MCF 10A (cell line): Measurements from ENCODE around the gene MEGF9. TPM values are rescaled to one million over a fixed set of nuclear protein-coding genes. Genes with fewer than 3 reads are reported as not detected.
A peak's percentile ranks its signal among the peaks of the same experiment; 100 is the strongest.

Source experiments
- BruUV-seq: library from RNA; stranded (reverse); fragments of 400-500 nt; replicated peaks from 2 replicates; lab custom pipeline; 2021; lab: Mats Ljungman, UMichigan
- CTCF ChIA-PET: fragments of 300-600 bp; sonication (Branson Sonifier 250); formaldehyde crosslinking; extraction: SDS; loops from one replicate; lab custom pipeline; 2021; ENCODE audit warnings: antibody characterized with exemption, inconsistent platforms; lab: Yijun Ruan, JAX
- POLR2A ChIA-PET: fragments of 300-600, 350-650 bp; sonication (Branson Sonifier 250); formaldehyde crosslinking; extraction: SDS; loops from one replicate; lab custom pipeline; 2020; ENCODE audit warnings: antibody characterized with exemption, inconsistent platforms; lab: Yijun Ruan, JAX
- DNase-seq: peaks from one replicate; pipeline ENCODE4 v3.0.0-alpha.2; 2018; ENCODE audit not compliant: unreplicated experiment
- H3K27ac Mint-ChIP-seq: one replicate; pipeline ENCODE4 v1.8.0; 2022; ENCODE audit warnings: mild to moderate bottlenecking, low read depth, mixed read lengths; ENCODE audit not compliant: unreplicated experiment
- H3K27me3 Mint-ChIP-seq: one replicate; pipeline ENCODE4 v1.8.0; 2022; ENCODE audit warnings: mixed read lengths; ENCODE audit not compliant: insufficient read depth, unreplicated experiment
- H3K36me3 Mint-ChIP-seq: one replicate; pipeline ENCODE4 v1.8.0; 2022; ENCODE audit warnings: mild to moderate bottlenecking, moderate library complexity, mixed read lengths; ENCODE audit not compliant: insufficient read depth, unreplicated experiment
- H3K4me1 Mint-ChIP-seq: one replicate; pipeline ENCODE4 v1.8.0; 2022; ENCODE audit warnings: mixed read lengths; ENCODE audit not compliant: insufficient read depth, unreplicated experiment
- H3K4me3 Mint-ChIP-seq: one replicate; pipeline ENCODE4 v1.8.0; 2022; ENCODE audit warnings: mild to moderate bottlenecking, moderate library complexity, mixed read lengths; ENCODE audit not compliant: unreplicated experiment
- H3K9me3 Mint-ChIP-seq: one replicate; pipeline ENCODE4 v1.8.0; 2022; ENCODE audit warnings: mixed read lengths; ENCODE audit not compliant: unreplicated experiment
- intact Hi-C: fragments of 100-400 bp; cut with micrococcal nuclease; formaldehyde crosslinking; loops from 2 replicates; pipeline ENCODE4 v1.14.1; 2022
- total RNA-seq: library from RNA; stranded (reverse); gene quantifications from 2 replicates; pipeline ENCODE4 v1.2.3, GENCODE V29; 2022
- TF ChIP-seq, protein P1 (sequence below): fragments of 200-600 bp; IDR thresholded peaks from one replicate; pipeline ENCODE4 v1.8.0; 2022; ENCODE audit warnings: antibody characterized with exemption, mild to moderate bottlenecking; ENCODE audit not compliant: unreplicated experiment

The MEGF9 gene
- total RNA-seq, 1 experiment from 2014 or later: 5.7 TPM

DNA sequence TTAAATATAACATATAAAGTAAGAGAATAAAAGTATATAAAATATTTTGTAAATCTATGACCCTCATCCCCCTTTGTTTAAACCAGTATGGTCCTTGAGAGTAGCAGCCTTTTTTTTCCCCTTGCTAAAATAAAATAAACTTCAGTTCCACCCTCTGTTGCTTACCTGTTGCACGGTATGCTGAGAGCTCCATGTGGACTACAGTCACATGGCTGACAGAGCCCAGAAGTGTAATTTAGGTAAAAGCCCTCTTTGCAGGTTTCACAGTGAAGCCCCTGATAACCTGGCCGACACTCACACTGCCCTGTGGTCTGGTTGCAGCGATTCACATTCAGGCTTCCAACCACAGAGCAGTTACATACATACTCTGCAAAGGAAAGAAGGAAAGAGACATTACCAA lies 55.1 kb downstream of the MEGF9 start:
- BruUV-seq: no TSS peak
- H3K9me3 Mint-ChIP-seq: no peaks in the 10 kb centered on the region
- H3K27me3 Mint-ChIP-seq: no peaks in the 10 kb centered on the region
- no peak overlapping the region for H3K27ac Mint-ChIP-seq
- H3K4me3 Mint-ChIP-seq: no peak overlapping the region
- ChIA-PET POLR2A (no interaction called here), CTCF (no interaction called here)
- DNase-seq: no peak
- TF ChIP-seq, protein P1, sequence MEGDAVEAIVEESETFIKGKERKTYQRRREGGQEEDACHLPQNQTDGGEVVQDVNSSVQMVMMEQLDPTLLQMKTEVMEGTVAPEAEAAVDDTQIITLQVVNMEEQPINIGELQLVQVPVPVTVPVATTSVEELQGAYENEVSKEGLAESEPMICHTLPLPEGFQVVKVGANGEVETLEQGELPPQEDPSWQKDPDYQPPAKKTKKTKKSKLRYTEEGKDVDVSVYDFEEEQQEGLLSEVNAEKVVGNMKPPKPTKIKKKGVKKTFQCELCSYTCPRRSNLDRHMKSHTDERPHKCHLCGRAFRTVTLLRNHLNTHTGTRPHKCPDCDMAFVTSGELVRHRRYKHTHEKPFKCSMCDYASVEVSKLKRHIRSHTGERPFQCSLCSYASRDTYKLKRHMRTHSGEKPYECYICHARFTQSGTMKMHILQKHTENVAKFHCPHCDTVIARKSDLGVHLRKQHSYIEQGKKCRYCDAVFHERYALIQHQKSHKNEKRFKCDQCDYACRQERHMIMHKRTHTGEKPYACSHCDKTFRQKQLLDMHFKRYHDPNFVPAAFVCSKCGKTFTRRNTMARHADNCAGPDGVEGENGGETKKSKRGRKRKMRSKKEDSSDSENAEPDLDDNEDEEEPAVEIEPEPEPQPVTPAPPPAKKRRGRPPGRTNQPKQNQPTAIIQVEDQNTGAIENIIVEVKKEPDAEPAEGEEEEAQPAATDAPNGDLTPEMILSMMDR: no peak
- peaks cover 7% of the 10 kb centered on the region for H3K4me1 Mint-ChIP-seq
- intact Hi-C loops: no loop called here
- no peaks in the 10 kb centered on the region for H3K36me3 Mint-ChIP-seq

DNA sequence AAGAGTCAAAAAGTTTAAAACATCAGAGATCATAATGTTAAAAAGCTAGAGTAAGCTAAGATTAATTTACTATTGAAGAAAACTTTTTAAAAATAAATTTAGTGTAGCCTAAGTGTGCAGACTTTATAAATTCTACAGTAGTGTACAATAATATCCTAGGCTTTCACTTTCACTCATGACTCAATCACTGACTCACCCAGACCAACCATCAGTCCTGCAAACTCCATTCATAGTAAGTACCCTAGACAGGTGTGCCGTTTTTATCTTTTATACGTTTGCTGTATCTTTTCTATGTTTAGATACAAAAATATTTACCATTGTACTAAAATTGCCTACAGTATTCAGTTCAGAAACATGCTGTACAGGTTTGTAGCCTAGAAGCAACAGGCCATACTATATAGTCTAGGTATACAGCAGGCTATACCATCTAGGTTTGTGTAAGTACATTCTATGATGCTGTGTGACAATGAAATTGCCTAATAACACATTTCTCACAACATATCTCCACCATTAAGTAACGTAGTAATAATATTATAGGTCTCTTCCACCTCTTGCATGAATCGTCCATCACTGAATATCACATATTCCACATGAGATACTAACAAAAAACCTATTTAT lies 59.2 kb downstream of the MEGF9 start:
- TF ChIP-seq, protein P1: no peak
- BruUV-seq: no TSS peak
- DNase-seq: peak; percentile 66
- POLR2A ChIA-PET: interaction anchor here (0.6 to 3.4 kb wide), 6 partner anchors 13 to 138 kb away, joined by 3 to 26 read pairs (median 4); partner anchors contain the start of genes FBXW2 and MEGF9
- CTCF ChIA-PET: no interaction called here
- Mint-ChIP-seq H3K36me3 (no peaks in the 10 kb centered on the region), H3K27me3 (no peaks in the 10 kb centered on the region), H3K4me1 (peaks cover 21% of the 10 kb centered on the region), H3K4me3 (no peak overlapping the region), H3K27ac (no peak overlapping the region), H3K9me3 (no peaks in the 10 kb centered on the region)
- intact Hi-C loops: no loop called here

DNA sequence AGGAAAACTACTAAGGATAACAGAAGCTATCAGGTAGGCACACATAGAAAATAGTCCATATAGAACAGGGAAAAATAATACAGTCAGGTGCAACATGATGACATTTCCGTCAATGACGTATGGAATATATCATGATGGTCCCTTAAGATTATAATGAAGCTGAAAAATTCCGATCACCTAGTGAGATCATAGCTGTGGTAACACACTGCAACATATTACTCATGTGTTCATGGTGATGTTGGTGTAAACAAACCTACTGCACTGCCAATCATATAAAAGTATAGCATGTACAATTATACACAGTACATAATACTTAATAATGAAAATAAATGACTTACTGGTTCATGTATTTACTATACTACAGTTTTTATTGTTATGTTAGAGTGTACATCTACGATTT lies 60.0 kb downstream of the MEGF9 start:
- ChIA-PET CTCF (interaction anchor here (0.6 to 1.6 kb wide), 2 partner anchors 102 to 124 kb away, joined by 4 to 6 read pairs; no protein-coding TSS in a partner anchor), POLR2A (interaction anchor here (1.0 to 3.4 kb wide), 7 partner anchors 14 to 139 kb away, joined by 3 to 26 read pairs (median 5); partner anchors contain the start of genes FBXW2 and MEGF9)
- Mint-ChIP-seq H3K4me3 (no peak overlapping the region), H3K36me3 (no peaks in the 10 kb centered on the region), H3K27ac (peak overlapping the region; percentile 7), H3K27me3 (no peaks in the 10 kb centered on the region), H3K9me3 (no peaks in the 10 kb centered on the region), H3K4me1 (peaks cover 21% of the 10 kb centered on the region)
- DNase-seq: no peak
- BruUV-seq: no TSS peak
- intact Hi-C loops: no loop called here
- TF ChIP-seq, protein P1: no peak

DNA sequence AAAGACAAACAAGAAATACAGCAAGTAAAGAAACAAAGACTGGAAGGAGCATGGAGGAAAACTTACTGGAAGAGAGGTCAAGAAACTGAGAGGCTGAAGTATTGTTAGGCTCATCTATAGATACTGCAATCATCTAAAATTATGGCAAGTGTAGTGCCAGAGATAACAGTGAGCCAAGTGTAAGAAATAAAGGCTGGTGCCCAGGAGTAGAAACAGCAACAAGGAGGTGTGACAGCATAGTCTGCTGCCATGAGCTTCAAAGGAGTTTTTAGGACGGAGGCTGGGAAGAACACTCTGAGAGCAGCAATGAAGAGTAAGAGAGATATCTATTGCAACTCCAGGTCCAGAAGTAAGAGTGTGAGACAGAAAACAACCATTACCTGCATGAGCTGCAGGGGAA lies 60.5 kb downstream of the MEGF9 start:
- no peaks in the 10 kb centered on the region for H3K9me3 Mint-ChIP-seq
- intact Hi-C loops: no loop called here
- no peaks in the 10 kb centered on the region for H3K27me3 Mint-ChIP-seq
- H3K4me3 Mint-ChIP-seq: no peak overlapping the region
- H3K4me1 Mint-ChIP-seq: peaks cover 26% of the 10 kb centered on the region
- DNase-seq: no peak
- CTCF ChIA-PET: interaction anchor here (0.6 to 1.6 kb wide), 2 partner anchors 102 to 123 kb away, joined by 4 to 6 read pairs; no protein-coding TSS in a partner anchor
- no peaks in the 10 kb centered on the region for H3K36me3 Mint-ChIP-seq
- peak overlapping the region; percentile 7 for H3K27ac Mint-ChIP-seq
- POLR2A ChIA-PET: interaction anchor here (1.0 to 3.4 kb wide), 7 partner anchors 15 to 139 kb away, joined by 3 to 26 read pairs (median 6); partner anchors contain the start of genes FBXW2 and MEGF9
- TF ChIP-seq, protein P1: no peak
- TSS peak; percentile 74 for BruUV-seq
